WI38 (cell line): Measurements from ENCODE around the gene CATSPER1.

Source experiments
- H3K4me3 ChIP-seq: 2 replicates; pipeline ENCODE4 v1.5.1; 2011; ENCODE audit warnings: low read depth, mild to moderate bottlenecking, control low read depth, low read length
- CTCF ChIP-seq: IDR thresholded peaks from 2 replicates; pipeline ENCODE4 v1.5.1; 2012; ENCODE audit warnings: low read depth, mild to moderate bottlenecking, control low read depth, low read length

CATSPER1 gene

GRCh38 chr11:65992056-65992455, 34.2 kb downstream of the CATSPER1 start:
- H3K4me3 ChIP-seq, result no peak overlapping the region
- no peak for TF ChIP-seq CTCF

- TF ChIP-seq CTCF, result peak; percentile 93
These were observed 37.3 kb downstream of the CATSPER1 start for GRCh38 chr11:65988791-65989592.

GRCh38 chr11:65987336-65987735, 38.9 kb downstream of the CATSPER1 start:
- TF ChIP-seq CTCF, result no peak
- no peak overlapping the region for H3K4me3 ChIP-seq

More at GRCh38 chr11:65988791-65989592, 37.3 kb downstream of the CATSPER1 start:
- H3K4me3 ChIP-seq, result no peak overlapping the region

- H3K4me3 ChIP-seq, result no peak overlapping the region
- TF ChIP-seq CTCF, result no peak
These were observed 42.7 kb downstream of the CATSPER1 start for GRCh38 chr11:65983589-65983987.

- no peak for TF ChIP-seq CTCF
- no peak overlapping the region for H3K4me3 ChIP-seq
These were observed 43.3 kb downstream of the CATSPER1 start for GRCh38 chr11:65982824-65983588.

GRCh38 chr11:65981972-65982823, 44.1 kb downstream of the CATSPER1 start:
- no peak for TF ChIP-seq CTCF
- no peak overlapping the region for H3K4me3 ChIP-seq
